Gastrocnemius medialis (tissue), 4 donors: ENCODE data around the gene GRM5. TPM values are rescaled to one million over a fixed set of nuclear protein-coding genes. Genes with fewer than 3 reads are reported as not detected.

ENCODE experiments used
- ATAC-seq, 2 donors: fragments of 150-250 bp; one replicate each; pipeline ENCODE4 v1.9.1; 2016
- DNase-seq, 2 donors: peaks; one replicate each; pipeline ENCODE4 v3.0.0-alpha.2; 2019
- H3K27ac ChIP-seq, 4 donors: fragments of 200-600 bp; sonication (generic); 1 replicate in 1 of 4; 2 replicates in 3 of 4; pipeline ENCODE4 v1.5.1; 2016 to 2018; ENCODE audit warnings: mild to moderate bottlenecking in 2 of 4, moderate library complexity in 1 of 4
- H3K27me3 ChIP-seq, 3 donors: fragments of 200-600 bp; sonication (generic) in 2 of 3; 1 replicate in 1 of 3; 2 replicates in 2 of 3; pipeline versions ENCODE4 v1.5.1 to v1.6.0; 2016 to 2019; ENCODE audit warnings: mild to moderate bottlenecking in 1 of 3, moderate library complexity in 1 of 3
- H3K36me3 ChIP-seq, 2 donors: fragments of 200-600 bp; sonication (generic) in 1 of 2; one replicate each; pipeline ENCODE4 v1.5.1; 2017 to 2018
- H3K4me1 ChIP-seq, 2 donors: fragments of 200-600 bp; sonication (generic) in 1 of 2; one replicate each; pipeline ENCODE4 v1.5.1; 2016 to 2017; ENCODE audit warnings: mild to moderate bottlenecking in 2 of 2
- H3K4me3 ChIP-seq, 4 donors: fragments of 200-600 bp; sonication (generic) in 3 of 4; 1 replicate in 1 of 4; 2 replicates in 3 of 4; pipeline ENCODE4 v1.5.1; 2016 to 2019; ENCODE audit warnings: mild to moderate bottlenecking in 2 of 4
- H3K9me3 ChIP-seq, 3 donors: fragments of 200-600 bp; sonication (generic) in 2 of 3; 1 replicate in 1 of 3; 2 replicates in 2 of 3; pipeline ENCODE4 v1.5.1; 2016 to 2019
- POLR2A ChIP-seq, 2 donors: fragments of 450-650 bp; IDR thresholded peaks; one replicate each; pipeline ENCODE4 v1.6.1; 2017; ENCODE audit warnings: antibody characterized with exemption in 2 of 2, mild to moderate bottlenecking in 2 of 2, moderate library complexity in 2 of 2
- in situ Hi-C, 4 donors: fragments of 200-750 bp; cut with MboI; loops; one replicate each; pipeline versions ENCODE4 v1.15.0 to v1.8.0; 2017; ENCODE audit warnings: low sequenced_read_pairs in 4 of 4
- intact Hi-C: fragments of 100-400 bp; cut with DNase I; formaldehyde crosslinking; loops from one replicate; pipeline ENCODE4 v1.15.1; 2023; ENCODE audit warnings: low total_unique reads
- total RNA-seq, 4 donors: library from RNA; depleted of rRNA; stranded (reverse); fragments of >200 nt; gene quantifications; one replicate each; pipeline versions ENCODE4 v1.1.0 to v1.2.3, GENCODE V29; 2016
- TF ChIP-seq, protein P1 (sequence below), 5 experiments: fragments of 450-650 bp in 3 of 5; fragments of 200-600 bp in 2 of 5; sonication (generic) in 2 of 5; IDR thresholded peaks in 4 of 5; conservative IDR thresholded peaks in 1 of 5; 1 replicate in 4 of 5; 2 replicates in 1 of 5; pipeline ENCODE4 v1.5.1; 2016 to 2019; ENCODE audit warnings: antibody characterized with exemption in 5 of 5, mild to moderate bottlenecking in 3 of 5, moderate library complexity in 3 of 5

GRM5 gene
- total RNA-seq, 4 donors from 2014 or later = not detected

- ATAC-seq (no peak), DNase-seq (no peak)
- Histone ChIP-seq H3K27ac (no peak overlapping the region), H3K4me3 (no peak overlapping the region), H3K27me3 (no peaks in the 10 kb centered on the region), H3K4me1 (no peaks in the 10 kb centered on the region), H3K9me3 (no peaks in the 10 kb centered on the region), H3K36me3 (no peaks in the 10 kb centered on the region)
- intact Hi-C loops (no loop called here), in situ Hi-C loops (no loop called here)
- TF ChIP-seq, protein P1, sequence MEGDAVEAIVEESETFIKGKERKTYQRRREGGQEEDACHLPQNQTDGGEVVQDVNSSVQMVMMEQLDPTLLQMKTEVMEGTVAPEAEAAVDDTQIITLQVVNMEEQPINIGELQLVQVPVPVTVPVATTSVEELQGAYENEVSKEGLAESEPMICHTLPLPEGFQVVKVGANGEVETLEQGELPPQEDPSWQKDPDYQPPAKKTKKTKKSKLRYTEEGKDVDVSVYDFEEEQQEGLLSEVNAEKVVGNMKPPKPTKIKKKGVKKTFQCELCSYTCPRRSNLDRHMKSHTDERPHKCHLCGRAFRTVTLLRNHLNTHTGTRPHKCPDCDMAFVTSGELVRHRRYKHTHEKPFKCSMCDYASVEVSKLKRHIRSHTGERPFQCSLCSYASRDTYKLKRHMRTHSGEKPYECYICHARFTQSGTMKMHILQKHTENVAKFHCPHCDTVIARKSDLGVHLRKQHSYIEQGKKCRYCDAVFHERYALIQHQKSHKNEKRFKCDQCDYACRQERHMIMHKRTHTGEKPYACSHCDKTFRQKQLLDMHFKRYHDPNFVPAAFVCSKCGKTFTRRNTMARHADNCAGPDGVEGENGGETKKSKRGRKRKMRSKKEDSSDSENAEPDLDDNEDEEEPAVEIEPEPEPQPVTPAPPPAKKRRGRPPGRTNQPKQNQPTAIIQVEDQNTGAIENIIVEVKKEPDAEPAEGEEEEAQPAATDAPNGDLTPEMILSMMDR (IDR thresholded peaks at IDR 0.05 in 4 of 5, conservative IDR thresholded peaks at IDR 0.05 in 1 of 5) = no peak
- no peak for TF ChIP-seq POLR2A (IDR thresholded peaks at IDR 0.05)
These were observed 295.2 kb downstream of the GRM5 start for GRCh38 chr11:88770475-88771079.

DNA sequence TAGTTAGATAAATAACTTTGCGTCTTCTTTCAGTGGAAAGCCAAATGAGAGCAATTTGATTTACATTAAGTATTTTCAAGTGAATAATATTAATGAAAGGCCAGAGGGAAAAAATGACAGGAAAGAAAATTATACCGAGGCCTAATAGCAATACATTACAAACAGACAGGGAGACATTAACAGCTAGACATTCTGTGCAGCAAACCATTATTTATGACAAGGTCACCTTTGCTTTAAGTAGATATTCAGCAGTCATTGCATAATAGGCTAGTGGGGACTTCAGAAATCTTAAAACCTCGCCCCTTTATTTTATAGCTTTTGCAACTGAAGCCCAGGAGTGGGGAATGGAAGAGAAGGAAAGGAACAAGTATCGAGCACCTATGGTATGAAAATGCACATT lies 321.6 kb downstream of the GRM5 start:
- Histone ChIP-seq H3K27me3 (no peaks in the 10 kb centered on the region), H3K4me1 (no peaks in the 10 kb centered on the region), H3K36me3 (no peaks in the 10 kb centered on the region), H3K4me3 (no peak overlapping the region), H3K9me3 (no peaks in the 10 kb centered on the region), H3K27ac (no peak overlapping the region)
- intact Hi-C loops = no loop called here
- DNase-seq = no peak
- no peak for ATAC-seq
- in situ Hi-C loops = no loop called here
- TF ChIP-seq, protein P1 (IDR thresholded peaks at IDR 0.05 in 4 of 5, conservative IDR thresholded peaks at IDR 0.05 in 1 of 5) = no peak
- no peak for TF ChIP-seq POLR2A (IDR thresholded peaks at IDR 0.05)

GRCh38 chr11:88739524-88739923 lies 326.3 kb downstream of the GRM5 start:
- H3K9me3 ChIP-seq = no peaks in the 10 kb centered on the region
- in situ Hi-C loops = no loop called here
- no peaks in the 10 kb centered on the region for H3K27me3 ChIP-seq
- no peak overlapping the region for H3K27ac ChIP-seq
- intact Hi-C loops = no loop called here
- H3K36me3 ChIP-seq = no peaks in the 10 kb centered on the region
- no peak for ATAC-seq
- DNase-seq = no peak
- H3K4me3 ChIP-seq = no peak overlapping the region
- TF ChIP-seq, protein P1 (IDR thresholded peaks at IDR 0.05 in 4 of 5, conservative IDR thresholded peaks at IDR 0.05 in 1 of 5) = no peak
- TF ChIP-seq POLR2A (IDR thresholded peaks at IDR 0.05) = no peak
- no peaks in the 10 kb centered on the region for H3K4me1 ChIP-seq

DNA sequence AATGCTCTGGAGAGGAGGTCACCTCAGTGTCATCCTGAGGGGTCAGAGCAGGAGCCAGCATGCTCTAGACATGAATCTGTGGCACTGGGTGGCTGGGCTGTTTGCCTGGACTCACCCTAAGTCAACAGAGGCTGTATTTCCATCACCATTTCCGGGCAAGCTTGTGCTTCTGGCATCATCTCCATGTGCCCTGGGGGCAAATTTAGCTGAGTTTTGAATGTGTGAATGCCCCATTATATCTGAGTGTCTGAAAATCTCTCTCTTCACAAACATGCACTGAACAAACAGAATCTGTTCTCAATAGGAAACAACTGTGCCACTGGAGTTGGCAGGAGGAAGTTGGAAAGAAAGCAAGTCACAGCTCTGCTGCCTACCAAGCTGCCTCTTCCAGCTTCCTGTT lies 356.2 kb downstream of the GRM5 start:
- H3K27ac ChIP-seq = no peak overlapping the region
- no peaks in the 10 kb centered on the region for H3K4me1 ChIP-seq
- no peaks in the 10 kb centered on the region for H3K36me3 ChIP-seq
- DNase-seq (no peak), ATAC-seq (no peak)
- TF ChIP-seq, protein P1 (IDR thresholded peaks at IDR 0.05 in 4 of 5, conservative IDR thresholded peaks at IDR 0.05 in 1 of 5) = no peak
- TF ChIP-seq POLR2A (IDR thresholded peaks at IDR 0.05) = no peak
- intact Hi-C loops = no loop called here
- no peaks in the 10 kb centered on the region for H3K27me3 ChIP-seq
- no peak overlapping the region for H3K4me3 ChIP-seq
- in situ Hi-C loops = no loop called here
- no peaks in the 10 kb centered on the region for H3K9me3 ChIP-seq

- Histone ChIP-seq H3K4me1 (no peaks in the 10 kb centered on the region), H3K9me3 (no peaks in the 10 kb centered on the region), H3K4me3 (no peak overlapping the region), H3K27me3 (no peaks in the 10 kb centered on the region), H3K27ac (no peak overlapping the region), H3K36me3 (no peaks in the 10 kb centered on the region)
- ATAC-seq = no peak
- in situ Hi-C loops (no loop called here), intact Hi-C loops (no loop called here)
- TF ChIP-seq POLR2A (IDR thresholded peaks at IDR 0.05) = no peak
- TF ChIP-seq, protein P1 (IDR thresholded peaks at IDR 0.05 in 4 of 5, conservative IDR thresholded peaks at IDR 0.05 in 1 of 5) = no peak
- DNase-seq = no peak
These were observed 361.3 kb downstream of the GRM5 start for GRCh38 chr11:88704485-88704884.
